IgD-negative memory B cell (primary cell): ENCODE results near the gene GGA3. TPM values are rescaled to one million over a fixed set of nuclear protein-coding genes. Genes with fewer than 3 reads are reported as not detected.
A peak's percentile ranks its signal among the peaks of the same experiment; 100 is the strongest.
"Not testable (repeated sequence)": the region's sequence is repeated elsewhere in the genome, so short reads cannot be mapped to it uniquely, and the experiment has no call there.

Experiments
- H3K27ac Mint-ChIP-seq, 3 donors: one replicate each; pipeline ENCODE4 v1.8.0; 2020 to 2022; ENCODE audit warnings: mild to moderate bottlenecking in 3 of 3, mixed read lengths in 3 of 3, moderate library complexity in 1 of 3
- H3K27me3 Mint-ChIP-seq: one replicate; pipeline ENCODE4 v1.8.0; 2021; ENCODE audit warnings: mixed read lengths
- H3K36me3 Mint-ChIP-seq: one replicate; pipeline ENCODE4 v1.8.0; 2020; ENCODE audit warnings: mild to moderate bottlenecking, mixed read lengths
- H3K4me1 Mint-ChIP-seq, 3 donors: one replicate each; pipeline ENCODE4 v1.8.0; 2020 to 2022; ENCODE audit warnings: mixed read lengths in 3 of 3, mild to moderate bottlenecking in 1 of 3
- H3K4me3 Mint-ChIP-seq, 4 donors: one replicate each; pipeline ENCODE4 v1.8.0; 2020 to 2022; ENCODE audit warnings: mild to moderate bottlenecking in 4 of 4, mixed read lengths in 4 of 4, moderate library complexity in 3 of 4
- H3K9me3 Mint-ChIP-seq, 3 donors: one replicate each; pipeline ENCODE4 v1.8.0; 2020 to 2021; ENCODE audit warnings: mixed read lengths in 3 of 3, mild to moderate bottlenecking in 1 of 3
- polyA plus RNA-seq: library from polyadenylated mRNA; unstranded; fragments of 300-500 nt; fragmentation: Illumina TruSeq; gene quantifications from one replicate; pipeline ENCODE4 v1.2.3, GENCODE V29; 2021

GGA3 gene
- polyA plus RNA-seq, 1 donor from 2014 or later, result 27.8 TPM

DNA sequence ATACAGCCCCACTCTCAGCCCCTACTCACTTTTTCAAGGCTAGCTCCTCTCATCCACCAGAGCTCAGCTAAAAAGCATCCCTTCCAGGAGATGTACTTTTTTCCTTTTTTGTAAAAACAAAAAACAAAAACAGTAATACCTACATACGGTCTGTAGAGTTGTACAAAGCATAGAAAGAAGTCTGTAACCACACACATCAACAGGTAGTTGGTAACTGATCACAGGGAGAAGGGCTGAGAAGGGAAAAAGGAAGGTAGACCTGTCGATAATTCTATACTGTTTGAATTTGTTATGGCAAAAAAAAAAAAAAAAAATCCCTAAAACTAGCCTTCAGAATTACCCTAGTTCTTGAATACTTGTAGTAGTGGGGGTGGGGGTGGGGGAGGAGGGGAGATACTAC is 27.0 kb upstream of the GGA3 start:
- Mint-ChIP-seq H3K27me3 (no peaks in the 10 kb centered on the region), H3K4me3 (peak overlapping the region; percentile 97 to 100 (median 98)), H3K9me3 (no peaks in the 10 kb centered on the region), H3K36me3 (peaks cover 1% of the 10 kb centered on the region), H3K27ac (peak overlapping the region; percentile 98 to 100 (median 99)), H3K4me1 (peaks cover 10 to 20% (median 16%) of the 10 kb centered on the region in 3 donors)

DNA sequence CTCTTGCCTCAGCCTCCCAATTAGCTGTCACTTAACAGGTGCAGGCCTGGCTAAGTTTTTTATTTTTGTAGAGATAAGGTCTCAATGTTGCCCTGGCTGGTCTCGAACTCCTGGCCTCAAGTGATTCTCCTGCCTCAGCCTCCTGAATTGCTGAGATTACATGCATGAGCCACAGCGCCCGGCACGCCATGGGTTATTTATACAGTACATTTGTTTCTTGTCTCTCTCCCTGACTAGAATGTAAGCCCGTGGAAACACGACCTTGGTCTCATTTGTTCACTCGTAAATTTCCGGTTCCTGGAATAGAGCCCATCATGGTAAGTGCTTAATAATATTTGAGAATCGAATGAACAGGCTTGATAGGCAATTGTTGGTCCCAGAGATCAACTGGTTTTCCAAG is 25.8 kb upstream of the GGA3 start:
- Mint-ChIP-seq H3K36me3 (peaks cover 1% of the 10 kb centered on the region), H3K4me3 (peak overlapping the region in 3 of 4 donors; percentile 28 to 98 (median 46)), H3K9me3 (no peaks in the 10 kb centered on the region), H3K27ac (peak overlapping the region in 1 of 3 donors; percentile 99), H3K4me1 (peaks cover 10 to 20% (median 17%) of the 10 kb centered on the region in 3 donors), H3K27me3 (no peaks in the 10 kb centered on the region)

- Mint-ChIP-seq H3K4me3 (peak overlapping the region in 1 of 4 donors; percentile 62), H3K27me3 (no peaks in the 10 kb centered on the region), H3K9me3 (no peaks in the 10 kb centered on the region), H3K27ac (no peak overlapping the region), H3K36me3 (peaks cover 1% of the 10 kb centered on the region), H3K4me1 (peaks cover 8 to 19% (median 16%) of the 10 kb centered on the region in 3 donors)
These were observed 23.7 kb upstream of the GGA3 start for GRCh38 chr17:75285123-75285522.

GRCh38 chr17:75280189-75280588 is 18.8 kb upstream of the GGA3 start:
- H3K27me3 Mint-ChIP-seq, H3K27ac Mint-ChIP-seq, H3K4me1 Mint-ChIP-seq, H3K4me3 Mint-ChIP-seq, H3K36me3 Mint-ChIP-seq, H3K9me3 Mint-ChIP-seq: not testable (repeated sequence)

GRCh38 chr17:75277664-75278071 is 16.3 kb upstream of the GGA3 start:
- Mint-ChIP-seq H3K4me3 (no peak overlapping the region), H3K36me3 (no peaks in the 10 kb centered on the region), H3K27me3 (no peaks in the 10 kb centered on the region), H3K27ac (peak overlapping the region in 1 of 3 donors; percentile 71), H3K4me1 (peaks cover 0 to 11% (median 3%) of the 10 kb centered on the region in 3 donors), H3K9me3 (no peaks in the 10 kb centered on the region)

GRCh38 chr17:75273977-75274708 is 12.7 kb upstream of the GGA3 start:
- Mint-ChIP-seq H3K36me3 (no peaks in the 10 kb centered on the region), H3K27me3 (no peaks in the 10 kb centered on the region), H3K4me3 (peak overlapping the region in 2 of 4 donors; percentile 82 to 88), H3K4me1 (peaks cover 13 to 15% (median 13%) of the 10 kb centered on the region in 3 donors), H3K9me3 (no peaks in the 10 kb centered on the region), H3K27ac (peak overlapping the region in 1 of 3 donors; percentile 89)

DNA sequence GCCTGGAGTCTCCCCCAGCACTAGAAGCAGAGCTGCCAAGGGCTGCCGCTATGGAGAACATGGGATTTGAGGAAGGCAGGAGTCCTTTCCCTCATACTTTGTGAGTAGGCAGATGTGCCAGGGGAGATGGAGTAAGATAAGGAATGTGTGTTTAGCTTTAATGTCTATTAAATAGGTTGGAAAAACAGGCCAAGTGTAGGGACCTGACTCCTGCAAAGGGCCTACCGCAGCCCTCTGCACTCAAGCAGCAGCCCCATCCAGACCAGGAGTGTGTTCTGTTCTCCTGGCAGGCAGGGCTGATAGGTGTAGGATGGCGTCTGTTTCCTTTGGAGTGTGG is 11.4 kb upstream of the GGA3 start:
- Mint-ChIP-seq H3K27ac (peak overlapping the region in 1 of 3 donors; percentile 86), H3K9me3 (no peaks in the 10 kb centered on the region), H3K4me3 (peak overlapping the region; percentile 63 to 92 (median 84)), H3K27me3 (no peaks in the 10 kb centered on the region), H3K36me3 (no peaks in the 10 kb centered on the region), H3K4me1 (peaks cover 17 to 19% (median 18%) of the 10 kb centered on the region in 3 donors)

GRCh38 chr17:75271955-75272847 is 10.8 kb upstream of the GGA3 start:
- Mint-ChIP-seq H3K36me3 (no peaks in the 10 kb centered on the region), H3K27me3 (no peaks in the 10 kb centered on the region), H3K27ac (peak overlapping the region; percentile 2 to 91 (median 86)), H3K4me3 (peak overlapping the region; percentile 69 to 92 (median 84)), H3K9me3 (no peaks in the 10 kb centered on the region), H3K4me1 (peaks cover 17 to 19% (median 18%) of the 10 kb centered on the region in 3 donors)

DNA sequence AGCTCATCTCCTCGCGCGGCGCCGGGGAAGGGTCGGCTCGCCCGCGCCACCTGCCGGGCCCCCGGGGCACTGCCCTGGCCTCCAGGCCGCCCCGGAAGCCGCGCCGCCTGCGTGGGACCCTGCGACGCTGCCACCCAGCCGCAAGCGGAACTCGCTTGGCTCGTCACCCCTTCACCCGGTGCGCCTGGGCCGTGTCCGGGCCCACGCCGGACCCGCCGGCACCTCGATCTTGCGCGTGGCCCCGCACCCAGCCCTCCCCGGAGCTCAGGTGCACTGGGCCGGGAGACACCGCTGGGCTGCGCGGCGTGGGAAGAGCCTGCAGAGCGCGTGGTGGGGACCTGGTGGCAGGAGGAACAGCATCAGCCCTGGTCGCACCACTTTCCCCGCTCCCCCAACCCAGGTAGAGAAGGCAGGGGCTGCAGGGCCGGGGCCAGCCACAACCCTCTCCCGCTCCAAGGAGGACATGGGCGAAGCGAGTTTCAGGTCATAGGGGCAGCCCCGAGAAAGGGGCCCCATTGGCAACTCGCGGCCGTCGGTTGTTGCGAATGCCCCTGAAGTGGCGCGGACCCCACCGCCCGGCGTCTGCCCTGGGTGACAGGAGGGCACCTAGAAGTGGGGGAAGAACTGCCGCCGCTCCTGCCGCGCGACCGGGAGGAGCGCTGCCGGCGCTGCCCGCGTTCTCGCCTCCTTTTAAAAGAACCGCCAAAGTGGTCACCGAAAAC is 10.0 kb upstream of the GGA3 start:
- Mint-ChIP-seq H3K27ac (peak overlapping the region; percentile 2 to 91 (median 86)), H3K36me3 (peaks cover 3% of the 10 kb centered on the region), H3K4me1 (peaks cover 17 to 20% (median 18%) of the 10 kb centered on the region in 3 donors), H3K4me3 (peak overlapping the region; percentile 69 to 92 (median 84)), H3K9me3 (no peaks in the 10 kb centered on the region), H3K27me3 (no peaks in the 10 kb centered on the region)

DNA sequence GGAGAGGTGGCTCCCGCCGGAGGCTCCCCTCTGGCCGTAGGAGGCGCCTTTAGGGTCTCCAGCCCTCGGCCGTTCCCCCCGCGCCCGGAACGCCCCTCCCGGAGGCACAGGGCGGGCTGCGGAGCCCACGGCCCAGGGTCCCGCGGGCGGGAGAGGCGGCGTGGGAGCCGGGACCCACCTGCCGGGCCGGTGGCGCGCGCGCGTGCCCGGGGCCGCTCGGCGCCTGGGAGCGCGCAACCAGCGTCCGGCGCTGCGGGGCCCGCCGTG is 9.5 kb upstream of the GGA3 start, which contains the start of gene MIF4GD:
Gene MIF4GD (minus strand): TSS at position 266 of the 267 bp plus-strand sequence. CDS start 1,036 bp downstream, outside the sequence.
- H3K4me1 Mint-ChIP-seq, result peaks cover 17 to 21% (median 18%) of the 10 kb centered on the region in 3 donors
- peak within 1 kb of the TSS; percentile 16 to 91 (median 86) for H3K27ac Mint-ChIP-seq
- peak within 1 kb of the TSS; percentile 81 to 93 (median 93) for H3K4me3 Mint-ChIP-seq
- H3K36me3 Mint-ChIP-seq, result peaks cover 3% of the 10 kb centered on the region
- no peaks in the 10 kb centered on the region for H3K9me3 Mint-ChIP-seq
- no peaks in the 10 kb centered on the region for H3K27me3 Mint-ChIP-seq

- Mint-ChIP-seq H3K27ac (peak overlapping the region; percentile 16 to 85 (median 82)), H3K36me3 (peaks cover 3% of the 10 kb centered on the region), H3K9me3 (no peaks in the 10 kb centered on the region), H3K27me3 (no peaks in the 10 kb centered on the region), H3K4me1 (peaks cover 17 to 21% (median 18%) of the 10 kb centered on the region in 3 donors), H3K4me3 (peak overlapping the region; percentile 81 to 93 (median 93))
These were observed 9.0 kb upstream of the GGA3 start for GRCh38 chr17:75270218-75270965.

DNA sequence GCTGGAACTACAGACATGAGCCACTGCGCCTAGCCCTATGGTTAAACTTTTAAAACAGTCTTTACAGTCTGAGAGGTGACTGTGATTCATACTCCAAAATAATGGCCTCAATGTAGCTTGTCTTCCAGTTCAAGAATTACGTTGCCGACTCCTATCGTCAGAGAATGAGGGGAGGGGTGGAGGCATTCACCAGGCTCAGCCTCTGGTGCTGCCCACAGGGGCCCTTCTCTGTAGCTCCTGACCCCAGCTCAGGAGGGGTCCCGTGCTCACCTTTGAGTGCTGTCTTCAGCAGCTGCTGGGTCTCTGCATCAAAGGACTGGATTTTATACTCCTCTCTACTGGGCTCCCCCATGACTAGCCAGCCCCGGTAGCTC is 8.4 kb upstream of the GGA3 start:
- peak overlapping the region; percentile 30 to 93 (median 87) for H3K4me3 Mint-ChIP-seq
- no peaks in the 10 kb centered on the region for H3K9me3 Mint-ChIP-seq
- no peaks in the 10 kb centered on the region for H3K27me3 Mint-ChIP-seq
- peaks cover 17 to 21% (median 18%) of the 10 kb centered on the region in 3 donors for H3K4me1 Mint-ChIP-seq
- peaks cover 3% of the 10 kb centered on the region for H3K36me3 Mint-ChIP-seq
- peak overlapping the region in 2 of 3 donors; percentile 16 to 82 for H3K27ac Mint-ChIP-seq

DNA sequence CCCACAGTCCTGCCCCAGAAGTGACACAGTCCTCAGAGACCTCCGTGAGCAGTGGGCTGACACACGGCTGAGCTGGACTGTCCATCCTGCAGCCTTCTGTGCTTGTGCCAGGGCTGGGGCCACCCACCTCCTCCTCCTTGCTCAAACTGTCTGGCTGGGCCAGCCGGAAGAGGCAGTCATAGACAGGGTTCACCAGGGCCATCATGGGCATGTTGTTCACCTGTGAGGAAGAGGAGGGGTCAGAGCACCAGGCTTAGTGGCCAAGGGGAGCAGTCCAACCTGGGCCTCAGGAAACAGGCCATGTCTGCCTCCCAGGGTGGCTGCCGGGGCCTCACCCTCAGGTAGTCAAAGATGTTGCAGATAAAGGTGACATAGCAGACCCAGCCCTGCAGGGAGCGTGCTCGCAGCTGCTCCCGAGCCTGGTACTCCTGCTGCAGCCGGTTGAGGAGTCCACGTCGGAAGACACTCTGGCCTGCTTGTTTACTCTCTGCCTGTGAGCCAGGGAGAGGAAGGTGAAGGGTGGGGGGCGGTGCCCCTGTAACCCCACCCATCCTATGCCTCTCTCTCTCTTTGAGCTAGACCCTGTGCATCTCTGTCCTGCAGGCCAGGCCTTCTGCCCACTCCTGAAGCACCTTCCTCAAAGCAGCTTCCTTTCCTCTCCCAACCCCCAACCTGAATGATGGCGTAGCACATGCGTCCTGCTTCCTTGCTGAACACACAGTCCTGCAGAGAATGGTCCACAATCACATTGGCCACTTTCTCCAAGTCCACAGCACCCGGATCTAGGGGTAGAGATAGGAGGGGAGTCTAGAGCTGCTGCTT is 6.2 kb upstream of the GGA3 start:
- no peaks in the 10 kb centered on the region for H3K9me3 Mint-ChIP-seq
- peak overlapping the region in 1 of 4 donors; percentile 93 for H3K4me3 Mint-ChIP-seq
- H3K36me3 Mint-ChIP-seq, result peaks cover 3% of the 10 kb centered on the region
- H3K4me1 Mint-ChIP-seq, result peaks cover 11 to 17% (median 17%) of the 10 kb centered on the region in 3 donors
- H3K27me3 Mint-ChIP-seq, result no peaks in the 10 kb centered on the region
- peak overlapping the region in 1 of 3 donors; percentile 90 for H3K27ac Mint-ChIP-seq

DNA sequence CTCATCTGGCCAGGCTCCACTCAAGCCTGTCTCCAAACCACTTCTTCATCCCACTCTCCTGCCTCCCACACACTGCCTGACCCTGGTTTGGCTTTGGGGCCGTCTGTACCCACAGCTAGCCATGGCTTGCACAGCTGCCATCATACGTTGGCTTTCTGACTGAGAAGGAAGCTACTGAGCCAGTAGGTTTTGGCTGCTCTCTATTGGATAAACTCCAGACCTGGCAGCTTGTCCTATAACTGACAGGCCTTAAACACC is 5.7 kb upstream of the GGA3 start:
- Mint-ChIP-seq H3K9me3 (no peaks in the 10 kb centered on the region), H3K36me3 (peaks cover 3% of the 10 kb centered on the region), H3K4me3 (peak overlapping the region in 1 of 4 donors; percentile 79), H3K27me3 (no peaks in the 10 kb centered on the region), H3K27ac (peak overlapping the region in 2 of 3 donors; percentile 55 to 75), H3K4me1 (peaks cover 15 to 21% (median 19%) of the 10 kb centered on the region in 3 donors)
